HCT116 (cell line): ENCODE data around the gene DRGX. TPM values are rescaled to one million over a fixed set of nuclear protein-coding genes. Genes with fewer than 3 reads are reported as not detected.
A peak's percentile ranks its signal among the peaks of the same experiment; 100 is the strongest.

Source experiments
- ATAC-seq: fragments of 200-7000 bp; cut with Tn5 transposase; 2 replicates; pipeline ENCODE4 v1.9.1; 2020; ENCODE audit warnings: mild to moderate bottlenecking, moderate library complexity
- BruUV-seq: library from RNA; stranded (reverse); fragments of 400-500 nt; replicated peaks from 2 replicates; lab custom pipeline; 2021; lab: Mats Ljungman, UMichigan
- CTCF ChIA-PET: fragments of 300-600 bp; sonication (Branson Sonifier 250); formaldehyde crosslinking; loops from one replicate; lab custom pipeline; 2021; ENCODE audit warnings: antibody characterized with exemption; lab: Charles Lee
- POLR2A ChIA-PET: fragments of 300-600, 350-600 bp; sonication (Branson Sonifier 250); formaldehyde crosslinking; loops from one replicate; lab custom pipeline; 2021; ENCODE audit warnings: antibody characterized with exemption; lab: Charles Lee
- RAD21 ChIA-PET, 2 experiments: fragments of 300-600 bp; sonication (Branson Sonifier 250); formaldehyde crosslinking; loops; one replicate each; lab custom pipeline; 2023; ENCODE audit warnings: low total read pairs in 2 of 2; ENCODE audit not compliant: uncharacterized antibody in 2 of 2, unreplicated experiment in 2 of 2, low non-redundant PET in 1 of 2; lab: Charles Lee
- DNase-seq: peaks from one replicate; pipeline ENCODE4 v3.0.0-alpha.2; 2010; ENCODE audit warnings: low read depth, low spot score
- H2AFZ ChIP-seq: fragments of 200-600 bp; shearing (Covaris generic), sonication (generic); 2 replicates; pipeline ENCODE4 v1.6.1; 2017; ENCODE audit warnings: low read depth, mixed run types, mixed read lengths, antibody characterized with exemption, low read length; ENCODE audit not compliant: poor library complexity, severe bottlenecking
- H3K27ac ChIP-seq: 2 replicates; pipeline ENCODE4 v1.5.1; 2012; ENCODE audit warnings: low read depth, low read length
- H3K27me3 ChIP-seq: fragments of 200-600 bp; sonication (generic); 2 replicates; pipeline ENCODE4 v1.6.1; 2016; ENCODE audit warnings: mixed run types, low read length, mixed read lengths; ENCODE audit not compliant: insufficient read depth
- H3K36me3 ChIP-seq, 2 experiments: fragments of 200-500 bp in 1 of 2; fragments of 200-600 bp in 1 of 2; sonication (Bioruptor generic) in 1 of 2; sonication (generic) in 1 of 2; 2 replicates each; pipeline versions ENCODE4 v1.5.1 to v1.6.1; 2014 to 2016; ENCODE audit warnings: low read length in 2 of 2, inconsistent platforms in 1 of 2, mixed read lengths in 1 of 2, mixed run types in 1 of 2; ENCODE audit not compliant: insufficient read depth in 2 of 2, control insufficient read depth in 1 of 2
- H3K4me1 ChIP-seq, 2 experiments: fragments of 200-600 bp in 1 of 2; sonication (generic) in 1 of 2; 2 replicates each; pipeline versions ENCODE4 v1.5.1 to v1.6.1; 2012 to 2017; ENCODE audit warnings: low read length in 2 of 2, inconsistent platforms in 1 of 2, mild to moderate bottlenecking in 1 of 2, mixed read lengths in 1 of 2, mixed run types in 1 of 2, moderate library complexity in 1 of 2; ENCODE audit not compliant: insufficient read depth in 2 of 2, control insufficient read depth in 1 of 2
- H3K4me2 ChIP-seq: fragments of 200-600 bp; sonication (generic); 2 replicates; pipeline ENCODE4 v1.6.1; 2017; ENCODE audit warnings: mixed run types, low read length, mixed read lengths
- H3K4me3 ChIP-seq, 2 experiments: fragments of 200-600 bp in 1 of 2; sonication (generic) in 1 of 2; replicated peaks in 1 of 2; 2 replicates each; pipeline ENCODE4 v1.5.1; 2011 to 2016; ENCODE audit warnings: low read length in 2 of 2, control low read depth in 1 of 2, low read depth in 1 of 2, mild to moderate bottlenecking in 1 of 2, mixed read lengths in 1 of 2, mixed run types in 1 of 2
- H3K79me2 ChIP-seq: fragments of 200-600 bp; sonication (generic); 2 replicates; pipeline ENCODE4 v1.6.1; 2017; ENCODE audit warnings: mild to moderate bottlenecking, mixed run types, low read length, moderate library complexity, mixed read lengths; ENCODE audit not compliant: insufficient read depth
- H3K9ac ChIP-seq: fragments of 200-600 bp; sonication (generic); 2 replicates; pipeline ENCODE4 v1.6.1; 2016; ENCODE audit warnings: low read length, mixed read lengths
- H3K9me2 ChIP-seq: fragments of 200-600 bp; sonication (generic), shearing (Covaris generic); 2 replicates; pipeline ENCODE4 v1.6.1; 2017; ENCODE audit warnings: mixed run types, mild to moderate bottlenecking, moderate library complexity; ENCODE audit not compliant: insufficient read depth
- H3K9me3 ChIP-seq, 2 experiments: fragments of 200-500 bp in 1 of 2; fragments of 200-600 bp in 1 of 2; sonication (Bioruptor generic) in 1 of 2; sonication (generic) in 1 of 2; 2 replicates each; pipeline ENCODE4 v1.6.1; 2014 to 2017; ENCODE audit warnings: low read length in 2 of 2, mixed read lengths in 2 of 2, inconsistent platforms in 1 of 2, low read depth in 1 of 2, mild to moderate bottlenecking in 1 of 2, mixed run types in 1 of 2, moderate library complexity in 1 of 2; ENCODE audit not compliant: control insufficient read depth in 1 of 2, insufficient read depth in 1 of 2
- H4K20me1 ChIP-seq: fragments of 200-600 bp; sonication (generic), shearing (Covaris generic); 2 replicates; pipeline ENCODE4 v1.6.1; 2017; ENCODE audit warnings: mixed run types, mild to moderate bottlenecking, moderate library complexity; ENCODE audit not compliant: insufficient read depth
- CBX3 ChIP-seq: IDR thresholded peaks from 2 replicates; pipeline ENCODE4 v1.6.1; 2012; ENCODE audit warnings: low read depth
- CEBPB ChIP-seq: IDR thresholded peaks from 2 replicates; pipeline ENCODE4 v1.6.1; 2012; ENCODE audit warnings: low read depth
- EGR1 ChIP-seq: IDR thresholded peaks from 2 replicates; pipeline ENCODE4 v1.6.1; 2012; ENCODE audit warnings: low read depth
- EZH2 ChIP-seq: fragments of 200-600 bp; sonication (generic); IDR thresholded peaks from 2 replicates; pipeline ENCODE4 v1.6.1; 2017; ENCODE audit warnings: antibody characterized with exemption, mixed run types
- FOSL1 ChIP-seq: IDR thresholded peaks from 2 replicates; pipeline ENCODE4 v1.6.1; 2012; ENCODE audit warnings: low read depth
- JUND ChIP-seq: IDR thresholded peaks from 2 replicates; pipeline ENCODE4 v1.6.1; 2012
- MAX ChIP-seq: IDR thresholded peaks from 2 replicates; pipeline ENCODE4 v1.6.1; 2012
- POLR2AphosphoS5 ChIP-seq: IDR thresholded peaks from 2 replicates; pipeline ENCODE4 v1.6.1; 2011; ENCODE audit warnings: mild to moderate bottlenecking, low read depth, low read length, moderate library complexity
- RAD21 ChIP-seq: IDR thresholded peaks from 2 replicates; pipeline ENCODE4 v1.6.1; 2012; ENCODE audit warnings: low read depth, mild to moderate bottlenecking
- SIN3A ChIP-seq: IDR thresholded peaks from 2 replicates; pipeline ENCODE4 v1.6.1; 2012; ENCODE audit warnings: low read depth
- SP1 ChIP-seq: IDR thresholded peaks from 2 replicates; pipeline ENCODE4 v1.6.1; 2012; ENCODE audit warnings: low read depth
- SRF ChIP-seq: IDR thresholded peaks from 2 replicates; pipeline ENCODE4 v1.6.1; 2012; ENCODE audit warnings: low read depth
- TCF7L2 ChIP-seq: IDR thresholded peaks from 2 replicates; pipeline ENCODE4 v1.7.0; 2011; ENCODE audit warnings: borderline replicate concordance, inconsistent platforms; ENCODE audit not compliant: insufficient read depth, insufficient read length; ENCODE audit errors: extremely low read depth
- YY1 ChIP-seq: IDR thresholded peaks from 2 replicates; pipeline ENCODE4 v1.6.1; 2011; ENCODE audit warnings: low read length, low read depth, moderate library complexity, mild to moderate bottlenecking; ENCODE audit not compliant: insufficient replicate concordance; ENCODE audit errors: extremely low read depth
- ZBTB33 ChIP-seq: IDR thresholded peaks from 2 replicates; pipeline ENCODE4 v1.6.1; 2011; ENCODE audit warnings: mild to moderate bottlenecking, low read length, moderate library complexity; ENCODE audit not compliant: insufficient replicate concordance; ENCODE audit errors: extremely low read depth
- ZNF274 ChIP-seq: fragments of 200-500 bp; sonication (Bioruptor generic); IDR thresholded peaks from 2 replicates; pipeline ENCODE4 v1.6.1; 2014; ENCODE audit warnings: mild to moderate bottlenecking, low read depth, low read length, inconsistent platforms
- intact Hi-C: fragments of 100-400 bp; cut with micrococcal nuclease; formaldehyde crosslinking; loops from 2 replicates; pipeline ENCODE4 v1.10.0; 2022
- total RNA-seq: library from RNA; stranded (reverse); gene quantifications from one replicate; pipeline ENCODE4 v1.2.1, GENCODE V29; 2021; ENCODE audit not compliant: unreplicated experiment

Gene DRGX
- total RNA-seq, 1 experiment from 2014 or later: not detected

- H3K27me3 ChIP-seq: no peaks in the 10 kb centered on the region
- ATAC-seq: peak; percentile 93
- RAD21 ChIA-PET: interaction anchor here in 1 of 2 experiments (0.7 kb wide), 1 partner anchor 93 kb away, joined by 4 read pairs; no protein-coding TSS in a partner anchor
- TF ChIP-seq SRF (no peak), JUND (peak; percentile 67), FOSL1 (peak; percentile 41), POLR2AphosphoS5 (peak; percentile 40; the same call in 1 of the 2 replicates), SP1 (peak; percentile 90), TCF7L2 (peak; percentile 23), CBX3 (peak; percentile 75; the same call in 1 of the 2 replicates), EZH2 (no peak), YY1 (peak; percentile 57), SIN3A (0 out of 2 replicates have a peak, but pooled peaks have one; percentile 58), MAX (peak; percentile 59; the same call in 1 of the 2 replicates), EGR1 (no peak), ZBTB33 (no peak), ZNF274 (no peak), RAD21 (peak; percentile 11; the same call in 1 of the 2 replicates), CEBPB (peak; percentile 40; the same call in 1 of the 2 replicates)
- CTCF ChIA-PET: interaction anchor here (0.7 to 2.5 kb wide), 2 partner anchors 11 to 93 kb away, joined by 3 to 25 read pairs; no protein-coding TSS in a partner anchor
- H3K4me1 ChIP-seq: peaks cover 14 to 16% of the 10 kb centered on the region in 2 experiments
- peak overlapping the region; percentile 69 for H3K4me2 ChIP-seq
- H3K27ac ChIP-seq: peak overlapping the region; percentile 54
- POLR2A ChIA-PET: no interaction called here
- no peaks in the 10 kb centered on the region for H3K79me2 ChIP-seq
- peak overlapping the region; percentile 41 for H3K9ac ChIP-seq
- H3K36me3 ChIP-seq: no peaks in the 10 kb centered on the region
- no peaks in the 10 kb centered on the region for H3K9me3 ChIP-seq
- peak overlapping the region in 1 of 2 experiments; percentile 34; a peak in 1 of 4 replicates for H3K4me3 ChIP-seq
- H4K20me1 ChIP-seq: no peaks in the 10 kb centered on the region
- intact Hi-C loops: loop anchor here (5.0 to 10.0 kb wide), 2 partner anchors 437 to 764 kb away; no protein-coding TSS in a partner anchor
- peak overlapping the region; percentile 78 for H2AFZ ChIP-seq
- peak; percentile 75 for DNase-seq
- no peaks in the 10 kb centered on the region for H3K9me2 ChIP-seq
- no TSS peak for BruUV-seq
Observed at GRCh38 chr10:49419005-49419404, 23.1 kb upstream of the DRGX start.
